ENCODE results near the gene MBD4.

DNA sequence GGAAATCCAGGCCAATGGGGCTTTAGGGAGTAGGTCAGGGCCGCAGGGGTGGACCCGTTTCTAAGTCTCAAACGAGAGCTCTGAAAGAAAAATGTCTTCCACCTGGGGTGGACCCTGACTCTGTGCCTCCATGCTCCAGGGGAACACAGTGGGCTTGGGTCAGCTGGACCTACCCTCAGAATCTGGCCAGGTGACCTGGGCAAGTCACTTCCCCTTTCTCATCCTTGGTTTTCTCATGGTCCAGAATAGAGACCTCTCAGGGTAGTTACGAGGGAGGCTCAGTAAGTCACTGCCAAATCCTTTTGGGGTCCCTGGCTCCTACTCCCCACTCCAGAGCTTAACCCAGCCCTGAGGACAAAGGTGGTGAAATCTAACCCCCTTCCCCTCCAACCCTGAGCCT, 37.1 kb downstream of the MBD4 start:
- TF ChIP-seq, protein P1, sequence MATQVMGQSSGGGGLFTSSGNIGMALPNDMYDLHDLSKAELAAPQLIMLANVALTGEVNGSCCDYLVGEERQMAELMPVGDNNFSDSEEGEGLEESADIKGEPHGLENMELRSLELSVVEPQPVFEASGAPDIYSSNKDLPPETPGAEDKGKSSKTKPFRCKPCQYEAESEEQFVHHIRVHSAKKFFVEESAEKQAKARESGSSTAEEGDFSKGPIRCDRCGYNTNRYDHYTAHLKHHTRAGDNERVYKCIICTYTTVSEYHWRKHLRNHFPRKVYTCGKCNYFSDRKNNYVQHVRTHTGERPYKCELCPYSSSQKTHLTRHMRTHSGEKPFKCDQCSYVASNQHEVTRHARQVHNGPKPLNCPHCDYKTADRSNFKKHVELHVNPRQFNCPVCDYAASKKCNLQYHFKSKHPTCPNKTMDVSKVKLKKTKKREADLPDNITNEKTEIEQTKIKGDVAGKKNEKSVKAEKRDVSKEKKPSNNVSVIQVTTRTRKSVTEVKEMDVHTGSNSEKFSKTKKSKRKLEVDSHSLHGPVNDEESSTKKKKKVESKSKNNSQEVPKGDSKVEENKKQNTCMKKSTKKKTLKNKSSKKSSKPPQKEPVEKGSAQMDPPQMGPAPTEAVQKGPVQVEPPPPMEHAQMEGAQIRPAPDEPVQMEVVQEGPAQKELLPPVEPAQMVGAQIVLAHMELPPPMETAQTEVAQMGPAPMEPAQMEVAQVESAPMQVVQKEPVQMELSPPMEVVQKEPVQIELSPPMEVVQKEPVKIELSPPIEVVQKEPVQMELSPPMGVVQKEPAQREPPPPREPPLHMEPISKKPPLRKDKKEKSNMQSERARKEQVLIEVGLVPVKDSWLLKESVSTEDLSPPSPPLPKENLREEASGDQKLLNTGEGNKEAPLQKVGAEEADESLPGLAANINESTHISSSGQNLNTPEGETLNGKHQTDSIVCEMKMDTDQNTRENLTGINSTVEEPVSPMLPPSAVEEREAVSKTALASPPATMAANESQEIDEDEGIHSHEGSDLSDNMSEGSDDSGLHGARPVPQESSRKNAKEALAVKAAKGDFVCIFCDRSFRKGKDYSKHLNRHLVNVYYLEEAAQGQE (IDR thresholded peaks at IDR 0.05; ENCODE audit: low read depth), result no peak
- TF ChIP-seq FOXM1 (IDR thresholded peaks at IDR 0.05; ENCODE audit: borderline replicate concordance, low read depth), result no peak
- TF ChIP-seq TEAD4 (IDR thresholded peaks at IDR 0.05), result no peak
- TF ChIP-seq, protein P2, sequence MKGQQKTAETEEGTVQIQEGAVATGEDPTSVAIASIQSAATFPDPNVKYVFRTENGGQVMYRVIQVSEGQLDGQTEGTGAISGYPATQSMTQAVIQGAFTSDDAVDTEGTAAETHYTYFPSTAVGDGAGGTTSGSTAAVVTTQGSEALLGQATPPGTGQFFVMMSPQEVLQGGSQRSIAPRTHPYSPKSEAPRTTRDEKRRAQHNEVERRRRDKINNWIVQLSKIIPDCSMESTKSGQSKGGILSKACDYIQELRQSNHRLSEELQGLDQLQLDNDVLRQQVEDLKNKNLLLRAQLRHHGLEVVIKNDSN (IDR thresholded peaks at IDR 0.05), result no peak
- TF ChIP-seq CEBPB (IDR thresholded peaks at IDR 0.05), result no peak
- no peak for TF ChIP-seq TAF1 (IDR thresholded peaks at IDR 0.05; ENCODE audit: low read depth)
- TF ChIP-seq YY1 (IDR thresholded peaks at IDR 0.05; ENCODE audit: low read depth), result no peak
